Lung (tissue), 12 donors: ENCODE measurements around the gene EPM2AIP1. TPM values are rescaled to one million over a fixed set of nuclear protein-coding genes. Genes with fewer than 3 reads are reported as not detected.

Source experiments
- ATAC-seq: fragments of 200-7000 bp; cut with Tn5 transposase; one replicate; pipeline ENCODE4 v1.9.1; 2020; ENCODE audit warnings: moderate number of reproducible peaks; ENCODE audit not compliant: insufficient read depth, low FRiP score
- DNase-seq, 3 donors: peaks; one replicate each; pipeline ENCODE4 v3.0.0-alpha.2; 2013 to 2017
- H3K27ac ChIP-seq, 2 donors: one replicate each; pipeline ENCODE4 v1.5.1; 2013; ENCODE audit warnings: mild to moderate bottlenecking in 2 of 2, moderate library complexity in 2 of 2, control low read depth in 1 of 2, inconsistent platforms in 1 of 2, low read depth in 1 of 2, low read length in 1 of 2
- H3K27me3 ChIP-seq, 3 donors: one replicate each; pipeline ENCODE4 v1.5.1; 2013; ENCODE audit warnings: low read length in 2 of 3; ENCODE audit not compliant: control insufficient read depth in 3 of 3, insufficient read depth in 3 of 3
- H3K36me3 ChIP-seq, 4 donors: one replicate each; pipeline ENCODE4 v1.5.1; 2013; ENCODE audit warnings: low read length in 4 of 4, mild to moderate bottlenecking in 1 of 4, moderate library complexity in 1 of 4; ENCODE audit not compliant: control insufficient read depth in 4 of 4, insufficient read depth in 4 of 4
- H3K4me1 ChIP-seq, 5 donors: one replicate each; pipeline ENCODE4 v1.5.1; 2013; ENCODE audit warnings: low read length in 5 of 5, mild to moderate bottlenecking in 2 of 5, moderate library complexity in 1 of 5; ENCODE audit not compliant: control insufficient read depth in 5 of 5, insufficient read depth in 5 of 5
- H3K4me3 ChIP-seq: one replicate; pipeline ENCODE4 v1.5.1; 2013; ENCODE audit warnings: mild to moderate bottlenecking, control low read depth, moderate library complexity
- H3K9ac ChIP-seq, 2 donors: one replicate each; pipeline ENCODE4 v1.5.1; 2013; ENCODE audit warnings: low read length in 2 of 2, control low read depth in 1 of 2; ENCODE audit not compliant: insufficient read depth in 1 of 2
- H3K9me3 ChIP-seq, 4 donors: one replicate each; pipeline ENCODE4 v1.5.1; 2013; ENCODE audit warnings: low read length in 3 of 4, mild to moderate bottlenecking in 1 of 4, moderate library complexity in 1 of 4; ENCODE audit not compliant: control insufficient read depth in 4 of 4, insufficient read depth in 3 of 4
- CTCF ChIP-seq: IDR thresholded peaks from 2 replicates; pipeline ENCODE4 v1.5.1; 2012; ENCODE audit warnings: mild to moderate bottlenecking; ENCODE audit errors: control extremely low read depth, extremely low read depth
- WGBS, 2 donors: extraction: QIAGEN DNeasy Blood & Tissue Kit; methylation state at CpG; one replicate each; pipeline ENCODE4 v1.1.7; 2013; 5-methylcytosine and 5-hydroxymethylcytosine counted together
- polyA plus RNA-seq, 2 donors: library from polyadenylated mRNA; stranded (reverse); fragments of 200-250 nt; gene quantifications; one replicate each; pipeline ENCODE4 v1.2.1, GENCODE V29; 2013
- total RNA-seq, 2 donors: library from RNA; depleted of rRNA in 1 of 2; stranded (reverse); fragments of >200 nt in 1 of 2; gene quantifications; one replicate each; pipeline ENCODE4 v1.2.1, GENCODE V29; 2014 to 2021
- donor health status: control.
- donor health status: control.
- donor health status: Bipolar disorder and iron deficiency.
- donor health status: healthy.
- donor health status: DM: yes; HTN: yes; CAD: no.

Gene EPM2AIP1
- total and polyA plus RNA-seq, 4 donors, result 7.1 to 62.6 (median 13.9) TPM

- Histone ChIP-seq H3K27ac (no peak overlapping the region), H3K4me3 (no peak overlapping the region), H3K9me3 (peaks cover 0 to 8% (median 3%) of the 10 kb centered on the region in 4 donors), H3K4me1 (peaks cover 0 to 11% (median 9%) of the 10 kb centered on the region in 5 donors), H3K27me3 (no peaks in the 10 kb centered on the region), H3K36me3 (peaks cover 13 to 36% (median 25%) of the 10 kb centered on the region in 4 donors), H3K9ac (no peak overlapping the region)
- 74 to 90% methylated on average over 1 of the region's 1 CpG for WGBS, 2 donors
- DNase-seq (no peak), ATAC-seq (no peak)
- TF ChIP-seq CTCF, result no peak
These were observed 47.3 kb upstream of the EPM2AIP1 start for GRCh38 chr3:37040231-37040630.

DNA sequence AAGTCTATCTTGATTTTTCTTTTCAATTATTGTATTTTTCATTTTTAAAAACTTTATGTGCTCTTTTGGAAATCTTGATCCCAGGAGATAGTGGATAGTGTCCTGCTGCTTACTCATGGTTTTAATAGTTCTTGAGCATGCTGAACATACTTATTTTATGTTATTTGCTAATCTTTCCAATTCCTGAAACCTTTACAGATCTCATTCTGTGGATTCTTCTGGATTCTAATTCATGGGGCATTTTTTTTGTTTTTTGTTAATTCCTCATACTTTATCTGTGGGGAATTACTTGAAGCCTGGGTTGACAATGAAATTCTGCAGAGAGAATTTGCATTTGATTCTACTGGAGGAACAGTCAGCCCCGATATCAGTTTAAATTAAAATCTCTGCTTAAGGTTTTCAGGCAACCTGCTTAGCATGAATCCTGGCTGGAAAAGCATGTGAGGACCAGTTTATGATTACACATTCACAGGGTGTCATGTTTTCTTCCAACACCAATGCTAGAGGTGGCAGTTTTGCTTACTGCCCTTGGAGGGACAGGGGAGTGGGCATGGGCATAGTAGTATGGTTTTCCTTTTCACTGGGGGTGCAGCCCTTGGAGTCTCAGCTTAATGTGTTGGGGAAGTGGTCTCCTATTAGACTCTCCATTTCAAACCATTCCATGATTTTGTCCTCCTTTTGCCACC, 46.4 kb upstream of the EPM2AIP1 start:
- peaks cover 0 to 8% (median 3%) of the 10 kb centered on the region in 4 donors for H3K9me3 ChIP-seq
- H3K4me3 ChIP-seq, result no peak overlapping the region
- peaks cover 13 to 37% (median 24%) of the 10 kb centered on the region in 4 donors for H3K36me3 ChIP-seq
- no peak for TF ChIP-seq CTCF
- peaks cover 0 to 11% (median 9%) of the 10 kb centered on the region in 5 donors for H3K4me1 ChIP-seq
- 95 to 97% methylated on average over 1 of the region's 1 CpG for WGBS, 2 donors
- no peak overlapping the region for H3K9ac ChIP-seq
- no peak for ATAC-seq
- H3K27me3 ChIP-seq, result no peaks in the 10 kb centered on the region
- no peak overlapping the region for H3K27ac ChIP-seq
- DNase-seq, result no peak

GRCh38 chr3:37037352-37037751, 44.4 kb upstream of the EPM2AIP1 start:
- Histone ChIP-seq H3K27ac (no peak overlapping the region), H3K9me3 (peaks cover 0 to 8% (median 3%) of the 10 kb centered on the region in 4 donors), H3K27me3 (no peaks in the 10 kb centered on the region), H3K36me3 (peaks cover 15 to 35% (median 23%) of the 10 kb centered on the region in 4 donors), H3K4me1 (peaks cover 0 to 21% (median 12%) of the 10 kb centered on the region in 5 donors), H3K4me3 (no peak overlapping the region), H3K9ac (no peak overlapping the region)
- TF ChIP-seq CTCF, result no peak
- ATAC-seq (no peak), DNase-seq (no peak)
- WGBS, 2 donors, result 95 to 97% methylated on average over 3 of the region's 3 CpGs

DNA sequence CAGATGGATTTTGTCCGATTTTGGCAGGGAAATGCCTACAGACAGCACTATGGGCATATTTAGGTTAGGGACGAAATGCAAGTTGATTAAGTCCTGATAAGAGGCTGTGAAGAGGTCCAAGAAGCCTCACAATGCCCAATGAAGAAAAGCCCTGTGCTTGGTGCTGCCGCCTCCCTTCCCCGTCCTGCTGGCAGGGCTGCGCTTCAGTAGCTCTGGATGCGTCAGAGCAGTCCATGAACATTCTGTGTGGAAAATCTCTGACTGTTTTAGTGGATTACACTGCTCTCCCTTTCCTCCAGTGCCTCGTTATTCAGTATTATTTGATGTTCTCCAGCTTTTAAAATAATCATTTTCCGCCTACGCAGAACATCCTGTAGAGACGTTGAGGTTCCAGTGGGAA, 40.0 kb upstream of the EPM2AIP1 start:
- Histone ChIP-seq H3K9ac (no peak overlapping the region), H3K9me3 (peaks cover 0 to 8% (median 3%) of the 10 kb centered on the region in 4 donors), H3K4me3 (no peak overlapping the region), H3K27ac (peak overlapping the region in 1 of 2 donors; percentile 40), H3K36me3 (peaks cover 13 to 38% (median 22%) of the 10 kb centered on the region in 4 donors), H3K27me3 (no peaks in the 10 kb centered on the region), H3K4me1 (peaks cover 0 to 38% (median 22%) of the 10 kb centered on the region in 5 donors)
- DNase-seq (peak; percentile 43 to 84 (median 73)), ATAC-seq (peak; percentile 44)
- WGBS, 2 donors, result 87 to 90% methylated on average over 10 of the region's 10 CpGs
- no peak for TF ChIP-seq CTCF
